Spleen (tissue), 7 donors: ENCODE data around the gene PAK4.

Experiments
- CTCF ChIP-seq, 11 experiments: fragments of 200-600 bp in 7 of 11; fragments of 450-650 bp in 4 of 11; sonication (generic) in 4 of 11; IDR thresholded peaks in 8 of 11; conservative IDR thresholded peaks in 3 of 11; 1 replicate in 7 of 11; 2 replicates in 4 of 11; pipeline versions ENCODE4 v1.4.0 to v1.8.0; 2016 to 2021; ENCODE audit warnings: antibody characterized with exemption in 11 of 11, inconsistent platforms in 4 of 11, mild to moderate bottlenecking in 1 of 11
- POLR2AphosphoS5 ChIP-seq, 3 donors: sonication (generic); formaldehyde crosslinking; IDR thresholded peaks; one replicate each; pipeline ENCODE4 v1.5.1; 2017; ENCODE audit warnings: antibody characterized with exemption in 3 of 3
- donor health status: DM: no; HTN: no; CAD: no; lungs with moderate emphysema.
- donor health status: DM: no; HTN: no; CAD: no.
- donor health status: DM: no; HTN: no; CAD: no.

- no peak for TF ChIP-seq CTCF (IDR thresholded peaks at IDR 0.05 in 8 of 11, conservative IDR thresholded peaks at IDR 0.05 in 3 of 11)
- no peak for TF ChIP-seq POLR2AphosphoS5 (IDR thresholded peaks at IDR 0.05)
Measured at GRCh38 chr19:39139305-39139874, 13.8 kb downstream of the PAK4 start.
